Parathyroid adenoma (tissue), 2 donors: ENCODE measurements around the gene PFKFB2.

ENCODE experiments used
- H2AFZ ChIP-seq: fragments of 300-600 bp; sonication (generic); one replicate; pipeline ENCODE4 v1.7.0; 2017; ENCODE audit warnings: antibody characterized with exemption, mild to moderate bottlenecking
- H3K27ac ChIP-seq: fragments of 300-600 bp; sonication (generic); one replicate; pipeline ENCODE4 v1.7.0; 2017
- H3K27me3 ChIP-seq: fragments of 300-600 bp; sonication (generic); one replicate; pipeline ENCODE4 v1.7.0; 2017; ENCODE audit warnings: low read length; ENCODE audit not compliant: control insufficient read depth, insufficient read depth
- H3K36me3 ChIP-seq: fragments of 300-600 bp; sonication (generic); one replicate; pipeline ENCODE4 v1.7.0; 2017; ENCODE audit warnings: low read length; ENCODE audit not compliant: control insufficient read depth, insufficient read depth
- H3K4me1 ChIP-seq: fragments of 300-600 bp; sonication (generic); one replicate; pipeline ENCODE4 v1.7.0; 2017; ENCODE audit warnings: control low read depth
- H3K4me2 ChIP-seq: fragments of 300-600 bp; sonication (generic); one replicate; pipeline ENCODE4 v1.7.0; 2017; ENCODE audit warnings: low read length
- H3K4me3 ChIP-seq: fragments of 300-600 bp; sonication (generic); one replicate; pipeline ENCODE4 v1.7.0; 2017; ENCODE audit warnings: low read depth, low read length
- H3K79me2 ChIP-seq: fragments of 300-600 bp; sonication (generic); one replicate; pipeline ENCODE4 v1.7.0; 2017; ENCODE audit warnings: control low read depth
- H3K9ac ChIP-seq: fragments of 300-600 bp; sonication (generic); one replicate; pipeline ENCODE4 v1.7.0; 2017; ENCODE audit warnings: mild to moderate bottlenecking
- H3K9me3 ChIP-seq: fragments of 300-600 bp; sonication (generic); one replicate; pipeline ENCODE4 v1.7.0; 2017; ENCODE audit warnings: low read length; ENCODE audit not compliant: control insufficient read depth
- CTCF ChIP-seq: fragments of 300-600 bp; sonication (generic); IDR thresholded peaks from one replicate; pipeline ENCODE4 v1.7.0; 2017; ENCODE audit warnings: antibody characterized with exemption, mild to moderate bottlenecking
- donor health status: primary hyperparathyroidism.

Gene PFKFB2

GRCh38 chr1:207088161-207088560 is 35.1 kb downstream of the PFKFB2 start:
- Histone ChIP-seq H3K27ac (no peak overlapping the region), H3K4me3 (no peak overlapping the region), H3K9me3 (no peaks in the 10 kb centered on the region), H3K4me2 (no peak overlapping the region), H3K9ac (no peak overlapping the region), H3K27me3 (no peaks in the 10 kb centered on the region), H2AFZ (no peak overlapping the region), H3K36me3 (no peaks in the 10 kb centered on the region), H3K79me2 (no peaks in the 10 kb centered on the region), H3K4me1 (no peaks in the 10 kb centered on the region)
- TF ChIP-seq CTCF, result no peak

DNA sequence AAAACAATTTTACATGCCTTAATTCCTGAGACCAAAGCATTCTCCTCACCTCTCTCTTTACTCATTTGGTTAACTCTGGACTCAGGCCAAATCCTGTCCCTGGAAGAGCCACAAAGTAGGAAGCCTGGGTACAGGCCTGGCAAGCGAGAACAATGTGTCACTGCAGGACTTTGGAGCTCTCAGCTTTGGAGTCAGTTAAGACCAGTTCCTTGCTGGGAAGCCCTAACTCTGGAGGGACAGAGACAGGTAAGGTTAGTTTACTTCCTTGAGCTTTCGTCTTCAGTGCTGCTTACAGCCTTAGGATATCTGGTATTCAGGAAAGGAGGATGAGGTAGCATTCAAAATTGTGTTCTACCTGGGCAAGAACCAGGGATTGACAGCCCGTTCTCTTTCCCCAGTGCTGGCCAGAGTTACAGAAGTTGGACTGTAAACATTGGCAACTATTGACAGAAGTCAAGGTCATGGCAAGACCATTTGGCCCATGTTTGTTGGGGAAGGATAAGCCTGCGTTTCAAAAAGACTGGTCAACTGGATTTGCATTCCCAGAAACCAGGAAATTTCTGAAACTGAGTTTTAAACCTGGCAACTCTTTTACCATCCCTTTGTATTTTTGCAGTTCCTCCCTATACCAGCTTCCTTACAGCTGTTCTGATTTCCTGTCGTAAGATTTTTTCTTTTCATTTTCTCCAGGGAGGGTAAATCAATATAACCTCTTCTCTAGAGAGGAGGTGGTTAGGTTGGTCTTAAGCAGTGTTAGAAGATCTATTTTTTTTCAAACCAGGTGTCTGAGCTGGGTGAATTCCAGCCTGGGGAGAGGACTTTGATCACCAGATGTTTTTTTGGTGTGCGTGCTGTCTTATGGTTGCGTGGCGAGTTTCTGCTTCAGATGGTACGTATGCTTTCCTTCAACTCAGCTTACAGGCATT is 35.9 kb downstream of the PFKFB2 start, which contains the start of gene C4BPB:
TSS of gene C4BPB (plus strand) at position 160 of the 926 bp plus-strand sequence. CDS start at position 832, 672 bp downstream.
- Histone ChIP-seq H2AFZ (no peak within 1 kb of the TSS), H3K4me1 (no peaks in the 10 kb centered on the region), H3K9ac (no peak within 1 kb of the TSS), H3K27me3 (no peaks in the 10 kb centered on the region), H3K36me3 (no peaks in the 10 kb centered on the region), H3K4me2 (no peak within 1 kb of the TSS), H3K4me3 (no peak within 1 kb of the TSS), H3K79me2 (no peaks in the 10 kb centered on the region), H3K27ac (no peak within 1 kb of the TSS), H3K9me3 (no peaks in the 10 kb centered on the region)
- TF ChIP-seq CTCF, result no peak

- H3K27ac ChIP-seq, result no peak overlapping the region
These were observed 36.7 kb downstream of the PFKFB2 start for GRCh38 chr1:207089627-207090355.

GRCh38 chr1:207091200-207091908 is 38.3 kb downstream of the PFKFB2 start:
- Histone ChIP-seq H3K79me2 (no peaks in the 10 kb centered on the region), H3K4me2 (no peak overlapping the region), H3K4me3 (no peak overlapping the region), H3K9ac (no peak overlapping the region), H2AFZ (no peak overlapping the region), H3K9me3 (no peaks in the 10 kb centered on the region), H3K27ac (no peak overlapping the region), H3K4me1 (no peaks in the 10 kb centered on the region), H3K27me3 (no peaks in the 10 kb centered on the region), H3K36me3 (no peaks in the 10 kb centered on the region)
- TF ChIP-seq CTCF, result no peak

More at GRCh38 chr1:207089627-207090355, 36.7 kb downstream of the PFKFB2 start:
- H3K4me2 ChIP-seq, result no peak overlapping the region
- no peak for TF ChIP-seq CTCF
- no peaks in the 10 kb centered on the region for H3K4me1 ChIP-seq
- H3K36me3 ChIP-seq, result no peaks in the 10 kb centered on the region
- H3K9ac ChIP-seq, result no peak overlapping the region
- no peak overlapping the region for H3K4me3 ChIP-seq
- no peak overlapping the region for H2AFZ ChIP-seq
- no peaks in the 10 kb centered on the region for H3K27me3 ChIP-seq
- no peaks in the 10 kb centered on the region for H3K9me3 ChIP-seq
- H3K79me2 ChIP-seq, result no peaks in the 10 kb centered on the region
